Small intestine (tissue), 7 donors: ENCODE measurements around the gene PHYHD1. TPM values are rescaled to one million over a fixed set of nuclear protein-coding genes. Genes with fewer than 3 reads are reported as not detected.

ENCODE experiments used
- DNase-seq, 2 donors: peaks; one replicate each; pipeline versions ENCODE4 v3.0.0 to v3.0.0-alpha.2; 2013
- FAIRE-seq: peaks from 2 replicates; lab custom pipeline; 2012; peaks lifted over from hg19 to GRCh38; lab: Jason Lieb, UNC
- H3K27ac ChIP-seq, 3 donors: one replicate each; pipeline ENCODE4 v1.5.1; 2013; ENCODE audit warnings: low read length in 2 of 3, mild to moderate bottlenecking in 2 of 3, control low read depth in 1 of 3, inconsistent platforms in 1 of 3, low read depth in 1 of 3, moderate library complexity in 1 of 3
- H3K27me3 ChIP-seq, 3 donors: one replicate each; pipeline ENCODE4 v1.6.1; 2013; ENCODE audit warnings: low read length in 3 of 3, inconsistent platforms in 1 of 3; ENCODE audit not compliant: control insufficient read depth in 3 of 3, insufficient read depth in 3 of 3
- H3K36me3 ChIP-seq, 3 donors: one replicate each; pipeline ENCODE4 v1.6.1; 2013; ENCODE audit warnings: low read length in 3 of 3, inconsistent platforms in 1 of 3, low read depth in 1 of 3, mild to moderate bottlenecking in 1 of 3, moderate library complexity in 1 of 3; ENCODE audit not compliant: control insufficient read depth in 3 of 3, insufficient read depth in 2 of 3
- H3K4me1 ChIP-seq, 3 donors: one replicate each; pipeline ENCODE4 v1.6.1; 2013; ENCODE audit warnings: low read length in 2 of 3, inconsistent platforms in 1 of 3, low read depth in 1 of 3, mild to moderate bottlenecking in 1 of 3, moderate library complexity in 1 of 3; ENCODE audit not compliant: control insufficient read depth in 3 of 3, insufficient read depth in 2 of 3
- H3K4me3 ChIP-seq, 3 donors: one replicate each; pipeline ENCODE4 v1.5.1; 2013; ENCODE audit warnings: low read length in 3 of 3, control low read depth in 1 of 3, inconsistent platforms in 1 of 3, low read depth in 1 of 3, mild to moderate bottlenecking in 1 of 3, moderate library complexity in 1 of 3
- H3K9me3 ChIP-seq, 2 donors: one replicate each; pipeline ENCODE4 v1.6.1; 2013; ENCODE audit warnings: low read depth in 1 of 2, low read length in 1 of 2; ENCODE audit not compliant: control insufficient read depth in 2 of 2, insufficient read depth in 1 of 2
- WGBS, 3 donors: extraction: QIAGEN DNeasy Blood & Tissue Kit; methylation state at CpG; one replicate each; pipeline ENCODE4 v1.1.7; 2013; 5-methylcytosine and 5-hydroxymethylcytosine counted together
- polyA plus RNA-seq, 4 donors: library from polyadenylated mRNA; stranded (reverse) in 3 of 4; unstranded in 1 of 4; fragments of 200-250 nt in 3 of 4; fragments of 120-200 nt in 1 of 4; gene quantifications; one replicate each; pipeline versions ENCODE4 v1.2.1 to v1.2.3, GENCODE V29; 2013
- donor health status: healthy with polysubstance abuse.
- donor health status: control.
- donor health status: control.
- donor health status: Bipolar disorder and iron deficiency.
- donor health status: healthy.

Gene PHYHD1
- polyA plus RNA-seq, 4 donors: 1.1 to 25.8 (median 4.9) TPM

GRCh38 chr9:128921881-128922763 is 1.3 kb downstream of the PHYHD1 start:
- no peak for FAIRE-seq
- peak in 1 of 2 donors; percentile 76 for DNase-seq
- Histone ChIP-seq H3K27ac (peak overlapping the region; percentile 6 to 78 (median 52)), H3K36me3 (peaks cover 0 to 19% (median under 1%) of the 10 kb centered on the region in 3 donors), H3K4me3 (peak overlapping the region in 2 of 3 donors; percentile 9 to 68), H3K27me3 (no peaks in the 10 kb centered on the region), H3K9me3 (no peaks in the 10 kb centered on the region), H3K4me1 (peaks cover 0 to 22% (median 0%) of the 10 kb centered on the region in 3 donors)
- 16 to 32% (median 26%) methylated on average over 30 to 32 of the region's 32 CpGs for WGBS, 3 donors

GRCh38 chr9:128923493-128923883 is 2.7 kb downstream of the PHYHD1 start:
- no peak for FAIRE-seq

GRCh38 chr9:128927731-128928411 is 7.1 kb downstream of the PHYHD1 start:
- FAIRE-seq: no peak
- WGBS, 3 donors: 22 to 33% (median 23%) methylated on average over 10 of the region's 10 CpGs

More at GRCh38 chr9:128923493-128923883, 2.7 kb downstream of the PHYHD1 start:
- Histone ChIP-seq H3K27me3 (no peaks in the 10 kb centered on the region), H3K4me1 (peaks cover 0 to 22% (median 0%) of the 10 kb centered on the region in 3 donors), H3K9me3 (no peaks in the 10 kb centered on the region), H3K4me3 (no peak overlapping the region), H3K27ac (no peak overlapping the region), H3K36me3 (peaks cover 0 to 7% (median 0%) of the 10 kb centered on the region in 3 donors)
- WGBS, 3 donors: 87 to 89% (median 88%) methylated on average over 6 of the region's 6 CpGs
- DNase-seq: no peak

GRCh38 chr9:128928624-128929023 is 7.8 kb downstream of the PHYHD1 start:
- H3K36me3 ChIP-seq: peaks cover 0 to 3% (median 0%) of the 10 kb centered on the region in 3 donors
- no peak for FAIRE-seq
- H3K9me3 ChIP-seq: no peaks in the 10 kb centered on the region
- H3K4me3 ChIP-seq: no peak overlapping the region
- 68 to 82% (median 76%) methylated on average over 2 of the region's 2 CpGs for WGBS, 3 donors
- H3K27ac ChIP-seq: no peak overlapping the region
- H3K4me1 ChIP-seq: no peaks in the 10 kb centered on the region
- no peaks in the 10 kb centered on the region for H3K27me3 ChIP-seq
- DNase-seq: no peak

More at GRCh38 chr9:128927731-128928411, 7.1 kb downstream of the PHYHD1 start:
- Histone ChIP-seq H3K4me3 (no peak overlapping the region), H3K27ac (no peak overlapping the region), H3K9me3 (no peaks in the 10 kb centered on the region), H3K36me3 (peaks cover 0 to 3% (median 0%) of the 10 kb centered on the region in 3 donors), H3K4me1 (no peaks in the 10 kb centered on the region), H3K27me3 (no peaks in the 10 kb centered on the region)
- DNase-seq: peak; percentile 54 to 68

- FAIRE-seq: no peak
- no peak overlapping the region for H3K27ac ChIP-seq
- H3K36me3 ChIP-seq: peaks cover 0 to 6% (median 0%) of the 10 kb centered on the region in 3 donors
- no peaks in the 10 kb centered on the region for H3K27me3 ChIP-seq
- DNase-seq: no peak
- H3K4me1 ChIP-seq: no peaks in the 10 kb centered on the region
- no peaks in the 10 kb centered on the region for H3K9me3 ChIP-seq
- WGBS, 3 donors: 76 to 88% (median 84%) methylated on average over 4 of the region's 4 CpGs
- H3K4me3 ChIP-seq: no peak overlapping the region
These were observed 8.8 kb downstream of the PHYHD1 start for GRCh38 chr9:128929560-128929959.

GRCh38 chr9:128933731-128934130 is 12.9 kb downstream of the PHYHD1 start:
- FAIRE-seq (no peak), DNase-seq (no peak)
- WGBS, 3 donors: 82 to 91% (median 90%) methylated on average over 5 of the region's 5 CpGs

GRCh38 chr9:128936171-128936865 is 15.5 kb downstream of the PHYHD1 start:
- WGBS, 3 donors: 69 to 87% (median 72%) methylated on average over 11 of the region's 11 CpGs
- H3K27ac ChIP-seq: no peak overlapping the region
- H3K27me3 ChIP-seq: no peaks in the 10 kb centered on the region
- H3K36me3 ChIP-seq: peaks cover 0 to 19% (median 0%) of the 10 kb centered on the region in 3 donors
- no peaks in the 10 kb centered on the region for H3K4me1 ChIP-seq
- DNase-seq (no peak), FAIRE-seq (no peak)
- H3K4me3 ChIP-seq: no peak overlapping the region
- no peaks in the 10 kb centered on the region for H3K9me3 ChIP-seq

More at GRCh38 chr9:128933731-128934130, 12.9 kb downstream of the PHYHD1 start:
- Histone ChIP-seq H3K36me3 (peaks cover 0 to 14% (median 0%) of the 10 kb centered on the region in 3 donors), H3K9me3 (no peaks in the 10 kb centered on the region), H3K27me3 (no peaks in the 10 kb centered on the region), H3K4me1 (no peaks in the 10 kb centered on the region), H3K4me3 (no peak overlapping the region), H3K27ac (no peak overlapping the region)
